PFSK-1 (cell line): ENCODE measurements around the gene SLC29A2.

Source experiments
- POLR2AphosphoS5 ChIP-seq: IDR thresholded peaks from 2 replicates; pipeline ENCODE4 v1.6.1; 2012; ENCODE audit warnings: low read depth, mild to moderate bottlenecking, control low read depth, low read length, moderate library complexity
- SIN3A ChIP-seq: IDR thresholded peaks from 2 replicates; pipeline ENCODE4 v1.6.1; 2012; ENCODE audit warnings: mild to moderate bottlenecking, low read length, moderate library complexity, borderline replicate concordance; ENCODE audit not compliant: insufficient read depth
- TF ChIP-seq, protein P1 (sequence below), 2 experiments: IDR thresholded peaks; 2 replicates each; pipeline versions ENCODE4 v1.6.1 to v1.8.0; 2011 to 2012; ENCODE audit warnings: low read depth in 2 of 2, low read length in 2 of 2, control low read depth in 1 of 2, inconsistent platforms in 1 of 2, mild to moderate bottlenecking in 1 of 2, moderate library complexity in 1 of 2; ENCODE audit not compliant: insufficient read depth in 1 of 2

DNA sequence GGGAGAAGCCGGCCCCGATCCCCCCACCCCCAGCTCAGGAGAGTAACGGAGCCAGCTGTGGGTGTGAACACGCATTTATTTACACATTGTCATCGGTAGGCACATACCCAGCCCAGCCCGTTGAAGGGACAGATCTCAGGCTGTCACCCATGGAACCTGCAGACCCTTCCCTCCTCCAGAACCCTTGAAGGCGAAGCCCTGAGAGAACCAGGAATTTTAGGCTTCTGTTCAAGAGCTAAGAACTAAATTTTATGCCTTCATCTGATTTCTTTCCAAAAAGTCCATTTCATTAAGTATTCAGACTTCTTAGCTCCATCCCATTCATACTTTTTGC lies 26.3 kb downstream of the SLC29A2 start:
- TF ChIP-seq, protein P1, sequence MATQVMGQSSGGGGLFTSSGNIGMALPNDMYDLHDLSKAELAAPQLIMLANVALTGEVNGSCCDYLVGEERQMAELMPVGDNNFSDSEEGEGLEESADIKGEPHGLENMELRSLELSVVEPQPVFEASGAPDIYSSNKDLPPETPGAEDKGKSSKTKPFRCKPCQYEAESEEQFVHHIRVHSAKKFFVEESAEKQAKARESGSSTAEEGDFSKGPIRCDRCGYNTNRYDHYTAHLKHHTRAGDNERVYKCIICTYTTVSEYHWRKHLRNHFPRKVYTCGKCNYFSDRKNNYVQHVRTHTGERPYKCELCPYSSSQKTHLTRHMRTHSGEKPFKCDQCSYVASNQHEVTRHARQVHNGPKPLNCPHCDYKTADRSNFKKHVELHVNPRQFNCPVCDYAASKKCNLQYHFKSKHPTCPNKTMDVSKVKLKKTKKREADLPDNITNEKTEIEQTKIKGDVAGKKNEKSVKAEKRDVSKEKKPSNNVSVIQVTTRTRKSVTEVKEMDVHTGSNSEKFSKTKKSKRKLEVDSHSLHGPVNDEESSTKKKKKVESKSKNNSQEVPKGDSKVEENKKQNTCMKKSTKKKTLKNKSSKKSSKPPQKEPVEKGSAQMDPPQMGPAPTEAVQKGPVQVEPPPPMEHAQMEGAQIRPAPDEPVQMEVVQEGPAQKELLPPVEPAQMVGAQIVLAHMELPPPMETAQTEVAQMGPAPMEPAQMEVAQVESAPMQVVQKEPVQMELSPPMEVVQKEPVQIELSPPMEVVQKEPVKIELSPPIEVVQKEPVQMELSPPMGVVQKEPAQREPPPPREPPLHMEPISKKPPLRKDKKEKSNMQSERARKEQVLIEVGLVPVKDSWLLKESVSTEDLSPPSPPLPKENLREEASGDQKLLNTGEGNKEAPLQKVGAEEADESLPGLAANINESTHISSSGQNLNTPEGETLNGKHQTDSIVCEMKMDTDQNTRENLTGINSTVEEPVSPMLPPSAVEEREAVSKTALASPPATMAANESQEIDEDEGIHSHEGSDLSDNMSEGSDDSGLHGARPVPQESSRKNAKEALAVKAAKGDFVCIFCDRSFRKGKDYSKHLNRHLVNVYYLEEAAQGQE (IDR thresholded peaks at IDR 0.05; ENCODE audit: insufficient read depth in 1 of 2, low read depth in 2 of 2, low read length in 2 of 2), result no peak
- no peak for TF ChIP-seq SIN3A
- TF ChIP-seq POLR2AphosphoS5, result no peak
